Chondrocyte (in vitro differentiated cells): ENCODE measurements around the gene IGSF11. TPM values are rescaled to one million over a fixed set of nuclear protein-coding genes. Genes with fewer than 3 reads are reported as not detected.

Source experiments
- DNase-seq: peaks from one replicate; pipeline ENCODE4 v3.0.0; 2021; ENCODE audit warnings: mixed read lengths, low spot score
- H3K27ac Mint-ChIP-seq: one replicate; pipeline ENCODE4 v1.8.0; 2021; ENCODE audit warnings: mild to moderate bottlenecking, moderate library complexity, mixed read lengths; ENCODE audit not compliant: unreplicated experiment
- H3K27me3 Mint-ChIP-seq: 2 replicates; pipeline ENCODE4 v1.8.0; 2021; ENCODE audit warnings: low read depth, mixed read lengths
- H3K36me3 Mint-ChIP-seq: 2 replicates; pipeline ENCODE4 v1.8.0; 2021; ENCODE audit warnings: low read depth, mixed read lengths
- H3K4me1 Mint-ChIP-seq: 2 replicates; pipeline ENCODE4 v1.8.0; 2021; ENCODE audit warnings: low read depth, mild to moderate bottlenecking, mixed read lengths
- H3K4me3 Mint-ChIP-seq: one replicate; pipeline ENCODE4 v1.8.0; 2021; ENCODE audit warnings: mild to moderate bottlenecking, moderate library complexity, mixed read lengths; ENCODE audit not compliant: unreplicated experiment
- H3K9me3 Mint-ChIP-seq: 2 replicates; pipeline ENCODE4 v1.8.0; 2021; ENCODE audit warnings: low read depth, mixed read lengths
- total RNA-seq: library from RNA; stranded (reverse); gene quantifications from 3 replicates; pipeline ENCODE4 v1.2.1, GENCODE V29; 2021
- TF ChIP-seq, protein P1 (sequence below): fragments of 200-600 bp; sonication (generic); IDR thresholded peaks from 2 replicates; pipeline ENCODE4 v1.5.0; 2021; ENCODE audit warnings: antibody characterized with exemption, mild to moderate bottlenecking, moderate library complexity

IGSF11 gene
- total RNA-seq, 1 donor from 2014 or later = not detected

DNA sequence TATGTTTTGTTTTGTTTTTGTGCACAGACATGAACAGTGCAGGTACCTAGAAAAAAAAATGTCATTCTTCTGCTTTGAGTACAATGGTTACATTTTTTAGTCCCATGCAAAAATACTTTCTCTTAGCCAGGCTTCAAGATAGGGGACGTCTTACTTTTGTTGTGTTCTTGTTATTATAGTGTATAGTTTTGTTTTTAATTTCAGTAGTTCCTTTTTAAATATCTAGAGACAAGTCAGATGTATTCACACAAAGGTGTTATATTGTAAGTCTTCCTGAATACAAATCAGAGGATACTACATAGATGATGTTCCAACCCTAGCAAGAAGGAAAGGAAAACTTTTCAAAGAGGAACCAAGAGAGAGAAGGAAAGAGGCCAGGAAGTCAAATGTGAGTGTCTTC lies 28.8 kb upstream of the IGSF11 start:
- TF ChIP-seq, protein P1, sequence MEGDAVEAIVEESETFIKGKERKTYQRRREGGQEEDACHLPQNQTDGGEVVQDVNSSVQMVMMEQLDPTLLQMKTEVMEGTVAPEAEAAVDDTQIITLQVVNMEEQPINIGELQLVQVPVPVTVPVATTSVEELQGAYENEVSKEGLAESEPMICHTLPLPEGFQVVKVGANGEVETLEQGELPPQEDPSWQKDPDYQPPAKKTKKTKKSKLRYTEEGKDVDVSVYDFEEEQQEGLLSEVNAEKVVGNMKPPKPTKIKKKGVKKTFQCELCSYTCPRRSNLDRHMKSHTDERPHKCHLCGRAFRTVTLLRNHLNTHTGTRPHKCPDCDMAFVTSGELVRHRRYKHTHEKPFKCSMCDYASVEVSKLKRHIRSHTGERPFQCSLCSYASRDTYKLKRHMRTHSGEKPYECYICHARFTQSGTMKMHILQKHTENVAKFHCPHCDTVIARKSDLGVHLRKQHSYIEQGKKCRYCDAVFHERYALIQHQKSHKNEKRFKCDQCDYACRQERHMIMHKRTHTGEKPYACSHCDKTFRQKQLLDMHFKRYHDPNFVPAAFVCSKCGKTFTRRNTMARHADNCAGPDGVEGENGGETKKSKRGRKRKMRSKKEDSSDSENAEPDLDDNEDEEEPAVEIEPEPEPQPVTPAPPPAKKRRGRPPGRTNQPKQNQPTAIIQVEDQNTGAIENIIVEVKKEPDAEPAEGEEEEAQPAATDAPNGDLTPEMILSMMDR = no peak
- H3K36me3 Mint-ChIP-seq = no peaks in the 10 kb centered on the region

DNA sequence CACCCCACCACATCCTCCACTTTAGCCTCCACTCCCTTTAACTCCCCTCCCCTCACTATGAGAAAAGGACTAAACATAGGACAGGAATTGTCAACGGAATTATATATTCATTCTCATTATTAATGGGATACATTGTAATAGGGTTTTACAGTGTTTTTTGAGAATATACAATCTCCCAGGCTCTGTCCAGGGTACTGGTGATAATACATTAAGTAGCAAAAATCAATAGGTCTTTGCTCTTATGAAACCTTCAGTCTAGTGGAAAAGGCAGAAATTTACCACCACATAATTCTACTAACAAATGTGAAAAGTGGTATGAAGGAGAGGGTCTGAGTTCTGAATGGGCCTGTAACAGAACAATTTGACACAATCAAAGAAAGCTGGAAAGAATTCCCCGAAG lies 28.2 kb upstream of the IGSF11 start:
- Mint-ChIP-seq H3K36me3 (no peaks in the 10 kb centered on the region), H3K9me3 (no peaks in the 10 kb centered on the region), H3K27ac (no peak overlapping the region), H3K4me3 (no peak overlapping the region), H3K27me3 (peaks cover 15% of the 10 kb centered on the region), H3K4me1 (no peaks in the 10 kb centered on the region)
- TF ChIP-seq, protein P1 = no peak
- no peak for DNase-seq

More for the DNA sequence above, 28.8 kb upstream of the IGSF11 start:
- Mint-ChIP-seq H3K27me3 (peaks cover 15% of the 10 kb centered on the region), H3K9me3 (no peaks in the 10 kb centered on the region), H3K4me1 (no peaks in the 10 kb centered on the region), H3K27ac (no peak overlapping the region), H3K4me3 (no peak overlapping the region)
- no peak for DNase-seq

DNA sequence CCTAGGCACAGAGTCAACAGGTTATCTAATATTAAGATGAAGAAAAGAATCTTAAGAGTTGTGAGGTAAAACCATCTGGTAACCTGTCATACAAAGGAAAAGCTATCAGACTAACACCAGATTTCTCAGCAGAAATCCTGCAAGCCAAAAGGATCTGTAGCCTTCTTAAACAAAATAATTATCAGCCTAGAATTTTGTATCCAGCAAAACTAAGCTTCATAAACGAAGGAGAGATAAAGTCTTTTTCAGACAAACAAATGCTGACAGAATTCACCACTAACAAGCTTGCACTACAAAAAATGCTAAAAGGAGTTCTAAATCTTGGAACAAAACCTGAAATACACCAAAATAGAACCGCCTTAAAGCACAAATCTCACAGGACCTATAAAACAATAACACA lies 9.9 kb upstream of the IGSF11 start:
- Mint-ChIP-seq H3K27me3 (peaks cover 13% of the 10 kb centered on the region), H3K36me3 (peaks cover 4% of the 10 kb centered on the region), H3K4me1 (no peaks in the 10 kb centered on the region), H3K4me3 (no peak overlapping the region), H3K27ac (no peak overlapping the region), H3K9me3 (peaks cover 23% of the 10 kb centered on the region)
- DNase-seq = no peak
- TF ChIP-seq, protein P1 = no peak

DNA sequence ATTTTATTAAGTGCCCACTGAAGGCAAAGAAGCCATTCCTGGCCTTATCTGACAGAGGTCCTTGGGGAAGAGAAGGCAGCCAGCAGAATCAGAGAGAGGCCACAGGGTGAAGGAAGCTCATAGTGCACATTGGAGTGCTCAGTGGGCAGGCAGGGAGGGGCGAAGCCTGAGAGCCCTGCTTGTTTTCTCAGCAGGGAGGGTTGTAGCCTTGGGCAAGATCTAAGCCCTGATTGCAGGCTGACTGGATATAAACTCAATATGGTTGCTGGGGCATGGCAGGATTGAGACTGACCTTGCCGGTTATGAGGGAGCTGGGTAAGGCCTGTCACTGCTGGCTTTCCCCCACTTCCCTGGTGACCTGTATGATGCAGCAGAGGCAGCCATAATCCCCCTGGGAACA lies 7.5 kb upstream of the IGSF11 start:
- H3K36me3 Mint-ChIP-seq = peaks cover 4% of the 10 kb centered on the region
- TF ChIP-seq, protein P1 = no peak
- DNase-seq = no peak
- H3K4me3 Mint-ChIP-seq = no peak overlapping the region
- H3K27me3 Mint-ChIP-seq = peaks cover 30% of the 10 kb centered on the region
- no peak overlapping the region for H3K27ac Mint-ChIP-seq
- H3K9me3 Mint-ChIP-seq = peaks cover 24% of the 10 kb centered on the region
- no peaks in the 10 kb centered on the region for H3K4me1 Mint-ChIP-seq

DNA sequence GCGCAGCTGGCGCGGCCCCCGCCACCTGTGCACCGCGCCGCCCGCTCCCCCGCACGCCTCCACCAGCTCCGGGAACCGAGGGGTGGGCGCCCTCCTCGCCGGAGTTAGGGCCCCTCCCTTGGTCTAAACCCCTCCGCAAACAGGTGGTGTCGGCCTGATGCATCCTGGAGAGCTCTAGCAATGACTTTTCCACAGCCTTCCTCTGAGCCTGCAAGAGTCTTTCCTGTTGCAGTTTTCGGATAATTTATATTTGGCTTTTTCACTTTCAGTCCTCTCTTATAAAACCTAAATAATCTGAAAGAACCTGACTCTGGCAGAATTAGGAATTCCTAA lies 334 bp upstream of the IGSF11 start:
- peaks cover 53% of the 10 kb centered on the region for H3K27me3 Mint-ChIP-seq
- peak overlapping the region; percentile 55 for H3K4me3 Mint-ChIP-seq
- H3K9me3 Mint-ChIP-seq = peaks cover 4% of the 10 kb centered on the region
- TF ChIP-seq, protein P1 = peak; percentile 64
- H3K4me1 Mint-ChIP-seq = peaks cover 4% of the 10 kb centered on the region
- H3K36me3 Mint-ChIP-seq = no peaks in the 10 kb centered on the region
- H3K27ac Mint-ChIP-seq = no peak overlapping the region
- no peak for DNase-seq
